Rectal smooth muscle tissue (tissue), 1 donor: ENCODE measurements around the gene OR14K1.
"Not testable (repeated sequence)": the region's sequence is repeated elsewhere in the genome, so short reads cannot be mapped to it uniquely, and the experiment has no call there.

ENCODE experiments used
- H3K27ac ChIP-seq: one replicate; pipeline ENCODE4 v1.7.0; 2013; ENCODE audit warnings: low read depth, low read length, inconsistent platforms
- H3K27me3 ChIP-seq: one replicate; pipeline ENCODE4 v1.7.0; 2013; ENCODE audit warnings: low read length; ENCODE audit not compliant: control insufficient read depth, insufficient read depth
- H3K36me3 ChIP-seq: one replicate; pipeline ENCODE4 v1.7.0; 2013; ENCODE audit warnings: low read length; ENCODE audit not compliant: control insufficient read depth, insufficient read depth
- H3K4me1 ChIP-seq: one replicate; pipeline ENCODE4 v1.7.0; 2013; ENCODE audit warnings: low read length; ENCODE audit not compliant: control insufficient read depth, insufficient read depth
- H3K4me3 ChIP-seq: one replicate; pipeline ENCODE4 v1.7.0; 2013; ENCODE audit warnings: low read length
- H3K9ac ChIP-seq: one replicate; pipeline ENCODE4 v1.7.0; 2013; ENCODE audit warnings: low read length

Gene OR14K1, protein sequence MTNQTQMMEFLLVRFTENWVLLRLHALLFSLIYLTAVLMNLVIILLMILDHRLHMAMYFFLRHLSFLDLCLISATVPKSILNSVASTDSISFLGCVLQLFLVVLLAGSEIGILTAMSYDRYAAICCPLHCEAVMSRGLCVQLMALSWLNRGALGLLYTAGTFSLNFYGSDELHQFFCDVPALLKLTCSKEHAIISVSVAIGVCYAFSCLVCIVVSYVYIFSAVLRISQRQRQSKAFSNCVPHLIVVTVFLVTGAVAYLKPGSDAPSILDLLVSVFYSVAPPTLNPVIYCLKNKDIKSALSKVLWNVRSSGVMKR

DNA sequence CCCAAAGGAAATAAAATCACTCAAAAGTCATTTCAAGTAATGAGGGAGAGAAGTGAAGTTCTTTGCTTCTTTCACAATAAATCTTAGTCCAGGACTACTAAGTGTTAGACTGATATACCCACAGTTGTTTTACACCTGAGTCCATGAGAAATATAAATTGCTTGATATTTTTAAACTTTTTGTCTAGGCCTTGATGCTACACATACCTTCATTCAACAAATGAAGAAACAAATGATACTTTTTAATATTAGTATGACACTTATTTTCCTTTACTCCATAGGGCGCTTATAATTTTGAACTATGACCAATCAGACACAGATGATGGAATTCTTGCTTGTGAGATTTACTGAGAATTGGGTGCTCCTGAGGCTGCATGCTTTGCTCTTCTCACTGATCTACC lies at the start of gene OR14K1:
Gene OR14K1 (plus strand): TSS at position 301 of the 400 bp plus-strand sequence. CDS start 0 bp downstream, at position 301.
- Histone ChIP-seq H3K36me3 (no peaks in the 10 kb centered on the region), H3K4me1 (no peaks in the 10 kb centered on the region), H3K27ac (no peak within 1 kb of the TSS)

DNA sequence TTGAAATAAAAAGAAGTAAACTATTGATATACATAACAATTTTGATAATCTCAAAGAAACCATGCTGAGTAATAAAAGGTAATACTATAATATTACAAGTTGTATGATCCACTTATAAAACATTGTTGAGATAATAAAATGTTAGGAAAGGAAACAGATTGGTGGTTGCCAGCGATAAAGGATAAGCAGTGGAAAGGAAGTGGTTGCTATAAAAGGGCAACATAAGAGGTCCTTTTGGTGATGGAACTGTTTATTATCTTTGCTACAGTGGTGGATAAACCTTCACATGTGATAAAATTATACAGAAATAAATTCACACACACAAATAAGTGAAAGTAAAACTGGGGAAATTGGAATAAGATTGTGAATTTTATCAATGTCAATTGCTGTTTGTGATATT lies 37.1 kb upstream of the OR14K1 start:
- H3K36me3 ChIP-seq, result no peaks in the 10 kb centered on the region
- H3K4me3 ChIP-seq, result no peak overlapping the region
- no peak overlapping the region for H3K27ac ChIP-seq
- H3K27me3 ChIP-seq, result no peaks in the 10 kb centered on the region
- no peaks in the 10 kb centered on the region for H3K4me1 ChIP-seq
- H3K9ac ChIP-seq, result no peak overlapping the region

More for the DNA sequence above, at the start of gene OR14K1:
- Histone ChIP-seq H3K9ac (no peak within 1 kb of the TSS), H3K27me3 (no peaks in the 10 kb centered on the region), H3K4me3 (no peak within 1 kb of the TSS)

DNA sequence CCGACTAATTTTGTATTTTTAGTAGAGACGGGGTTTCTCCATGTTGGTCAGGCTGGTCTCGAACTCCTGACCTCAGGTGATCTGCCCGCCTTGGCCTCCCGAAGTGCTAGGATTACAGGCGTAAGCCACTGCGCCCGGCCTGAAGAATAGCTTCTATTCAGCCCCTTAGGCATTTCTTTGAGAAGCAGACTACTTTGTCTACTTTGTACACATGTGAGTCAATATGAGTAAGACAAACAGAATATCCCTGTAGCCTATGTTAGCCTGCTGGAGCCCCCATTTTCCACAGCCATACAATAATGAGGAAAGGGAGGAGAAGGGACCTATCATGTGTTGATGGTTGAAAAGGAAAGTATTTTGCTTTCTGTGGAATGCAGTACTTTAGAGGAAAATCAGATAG lies 27.7 kb upstream of the OR14K1 start:
- not testable (repeated sequence) for H3K27ac ChIP-seq

DNA sequence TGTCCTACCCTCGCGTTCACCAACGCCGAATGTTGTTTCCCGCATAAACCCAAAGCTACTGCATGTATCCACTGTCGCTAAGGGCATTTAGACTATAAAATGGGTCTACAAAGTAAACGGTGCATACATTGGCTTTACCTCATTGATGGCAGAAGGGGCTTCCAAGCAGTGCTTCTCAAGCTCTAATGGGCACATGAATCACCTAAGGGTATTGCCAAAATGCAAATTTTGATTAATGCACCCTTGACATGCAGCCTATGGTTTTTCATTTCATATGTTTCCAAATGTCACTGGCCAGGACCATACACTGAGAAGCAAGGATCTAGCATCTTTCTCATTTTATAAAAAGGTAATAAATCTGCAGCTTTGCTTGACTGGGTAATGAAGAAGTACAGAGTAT lies 24.7 kb upstream of the OR14K1 start:
- Histone ChIP-seq H3K27me3 (no peaks in the 10 kb centered on the region), H3K36me3 (no peaks in the 10 kb centered on the region), H3K27ac (no peak overlapping the region), H3K4me1 (no peaks in the 10 kb centered on the region), H3K9ac (no peak overlapping the region), H3K4me3 (no peak overlapping the region)

More for the DNA sequence above, 27.7 kb upstream of the OR14K1 start:
- not testable (repeated sequence) for H3K4me3 ChIP-seq, H3K36me3 ChIP-seq, H3K4me1 ChIP-seq, H3K27me3 ChIP-seq, H3K9ac ChIP-seq

DNA sequence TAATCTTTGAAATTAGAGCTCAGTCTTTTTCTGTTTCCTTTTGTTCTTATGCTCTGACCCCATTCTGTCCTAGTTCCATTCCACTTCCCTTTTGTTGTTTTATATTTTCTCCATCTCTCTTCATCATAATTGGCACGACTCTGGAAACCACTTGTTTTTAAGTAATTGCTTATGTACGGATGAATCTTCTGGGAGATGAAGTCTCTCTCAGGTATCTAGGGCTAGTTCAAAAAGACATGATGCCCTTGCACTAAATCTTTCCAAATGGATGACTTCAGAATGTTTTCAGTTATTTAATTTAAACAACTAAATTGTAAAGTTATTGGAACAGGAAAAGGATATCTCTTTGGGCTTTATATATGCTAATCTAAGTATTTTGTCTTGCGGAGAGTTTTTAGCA lies 21.9 kb upstream of the OR14K1 start, which contains the start of gene OR6F1:
Gene OR6F1 (minus strand): TSS at position 101 of the 400 bp plus-strand sequence. CDS start 3,891 bp downstream, outside the sequence.
- Histone ChIP-seq H3K4me1 (no peaks in the 10 kb centered on the region), H3K36me3 (no peaks in the 10 kb centered on the region), H3K9ac (no peak within 1 kb of the TSS), H3K27me3 (no peaks in the 10 kb centered on the region), H3K27ac (no peak within 1 kb of the TSS), H3K4me3 (no peak within 1 kb of the TSS)

DNA sequence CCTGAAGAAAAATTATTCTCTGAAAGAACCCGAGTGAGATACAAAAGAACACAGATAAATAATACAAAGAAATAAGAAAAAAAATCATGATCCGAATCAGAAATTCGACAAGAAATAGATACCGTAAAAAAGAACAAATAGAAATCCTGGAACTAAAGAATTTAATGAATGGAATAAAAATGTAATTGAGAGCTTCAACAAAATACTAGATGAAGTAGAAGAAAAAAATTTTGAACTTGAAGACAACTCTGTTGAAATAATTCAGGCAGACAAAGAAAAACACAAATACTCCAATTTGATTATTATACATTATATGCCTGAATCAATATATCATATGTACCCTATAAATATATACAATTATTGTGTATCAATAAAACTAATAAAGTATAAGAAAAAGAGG lies 17.2 kb upstream of the OR14K1 start:
- no peak overlapping the region for H3K4me3 ChIP-seq
- H3K27me3 ChIP-seq, result no peaks in the 10 kb centered on the region
- H3K27ac ChIP-seq, result no peak overlapping the region
- no peaks in the 10 kb centered on the region for H3K4me1 ChIP-seq
- H3K36me3 ChIP-seq, result no peaks in the 10 kb centered on the region
- no peak overlapping the region for H3K9ac ChIP-seq

DNA sequence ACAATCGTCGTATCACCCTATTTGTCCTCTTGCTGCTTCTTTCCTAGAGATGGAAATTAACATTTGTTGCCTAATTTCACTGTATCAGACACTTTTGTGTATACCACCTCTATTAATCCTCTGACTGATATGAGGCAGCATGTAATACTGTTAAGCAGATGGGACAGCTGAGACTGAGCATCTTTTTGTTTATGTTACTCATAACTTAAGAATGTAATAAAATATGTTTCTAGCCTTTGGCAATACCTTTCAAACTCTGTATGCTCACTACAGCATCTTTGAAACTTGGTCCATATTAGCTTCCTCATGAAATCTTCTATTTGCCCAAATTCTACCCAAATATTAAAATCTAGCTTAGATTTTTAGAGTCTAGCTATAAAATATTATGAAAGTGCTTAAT lies 2.3 kb downstream of the OR14K1 start:
- H3K4me3 ChIP-seq, result no peak overlapping the region
- H3K4me1 ChIP-seq, result no peaks in the 10 kb centered on the region
- H3K9ac ChIP-seq, result no peak overlapping the region
- no peaks in the 10 kb centered on the region for H3K27me3 ChIP-seq
- H3K36me3 ChIP-seq, result no peaks in the 10 kb centered on the region
- no peak overlapping the region for H3K27ac ChIP-seq

DNA sequence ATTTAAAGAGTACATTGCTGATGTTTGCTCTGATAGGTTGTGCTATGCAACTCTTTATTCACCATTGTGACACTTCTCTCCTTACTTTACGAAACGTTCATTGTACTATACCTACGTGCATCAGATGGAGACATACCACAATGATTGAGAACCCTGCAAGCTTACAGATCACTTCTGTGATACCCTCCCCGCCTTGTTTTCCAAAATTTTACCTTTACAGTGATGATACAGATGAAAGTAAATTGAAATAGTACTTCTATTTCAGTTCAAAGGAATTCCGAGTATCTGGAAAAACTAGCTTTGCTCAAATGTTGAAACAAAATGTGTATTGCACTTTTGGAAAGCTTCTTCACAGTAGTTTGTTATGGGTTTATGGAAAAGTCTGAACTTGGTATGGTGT lies 3.3 kb downstream of the OR14K1 start:
- H3K9ac ChIP-seq, result no peak overlapping the region
- no peaks in the 10 kb centered on the region for H3K27me3 ChIP-seq
- H3K4me1 ChIP-seq, result no peaks in the 10 kb centered on the region
- H3K4me3 ChIP-seq, result no peak overlapping the region
- no peaks in the 10 kb centered on the region for H3K36me3 ChIP-seq
- H3K27ac ChIP-seq, result no peak overlapping the region

DNA sequence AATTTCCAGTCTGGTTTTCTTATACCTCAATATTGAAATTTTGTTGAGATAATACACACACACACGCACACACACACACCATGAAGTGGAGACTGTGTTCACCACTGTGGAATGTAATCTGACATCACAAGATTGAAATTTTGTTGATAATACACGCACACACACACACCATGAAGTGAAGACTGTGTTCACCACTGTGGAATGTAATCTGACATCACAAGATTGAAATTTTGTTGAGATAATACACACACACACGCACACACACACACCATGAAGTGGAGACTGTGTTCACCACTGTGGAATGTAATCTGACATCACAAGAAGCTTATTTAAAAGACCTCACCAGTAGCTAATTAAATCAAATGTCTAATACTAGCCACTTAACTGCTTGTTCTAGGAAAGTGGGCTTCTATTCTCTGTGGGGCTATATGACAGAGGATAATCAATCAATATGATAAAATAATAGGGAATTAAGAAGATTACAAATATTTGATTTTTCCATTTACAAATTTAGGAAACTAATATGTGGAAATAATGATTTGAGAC lies 3.9 kb downstream of the OR14K1 start:
- not testable (repeated sequence) for H3K27ac ChIP-seq, H3K27me3 ChIP-seq, H3K36me3 ChIP-seq, H3K4me1 ChIP-seq, H3K9ac ChIP-seq, H3K4me3 ChIP-seq

DNA sequence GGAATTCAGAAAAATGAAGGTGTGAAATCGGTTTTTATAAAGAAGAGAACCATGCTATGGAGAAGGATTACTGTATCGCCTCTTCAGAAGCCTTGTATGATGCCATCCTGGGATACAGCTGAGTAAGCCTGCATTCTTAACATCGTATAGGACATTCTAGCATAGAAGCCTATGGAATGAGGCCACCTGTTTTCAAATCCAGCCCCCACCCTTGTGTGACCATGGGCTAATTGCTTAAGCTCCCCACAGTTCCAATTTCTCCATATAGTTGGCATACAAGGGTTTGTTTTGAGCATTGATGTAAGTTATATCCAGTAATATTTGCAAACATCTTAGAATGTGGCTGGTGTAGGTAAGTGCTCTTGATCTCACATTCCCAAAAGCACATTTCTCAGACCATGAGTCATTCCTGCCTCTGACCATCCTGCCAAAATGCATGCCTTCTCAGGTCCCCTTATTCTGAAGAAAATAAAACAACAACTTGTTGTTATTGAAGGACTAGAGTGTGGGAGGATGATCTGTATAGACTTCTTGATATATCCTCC lies 8.0 kb downstream of the OR14K1 start:
- Histone ChIP-seq H3K9ac (no peak overlapping the region), H3K27me3 (no peaks in the 10 kb centered on the region), H3K27ac (no peak overlapping the region), H3K4me1 (no peaks in the 10 kb centered on the region), H3K4me3 (no peak overlapping the region), H3K36me3 (no peaks in the 10 kb centered on the region)

DNA sequence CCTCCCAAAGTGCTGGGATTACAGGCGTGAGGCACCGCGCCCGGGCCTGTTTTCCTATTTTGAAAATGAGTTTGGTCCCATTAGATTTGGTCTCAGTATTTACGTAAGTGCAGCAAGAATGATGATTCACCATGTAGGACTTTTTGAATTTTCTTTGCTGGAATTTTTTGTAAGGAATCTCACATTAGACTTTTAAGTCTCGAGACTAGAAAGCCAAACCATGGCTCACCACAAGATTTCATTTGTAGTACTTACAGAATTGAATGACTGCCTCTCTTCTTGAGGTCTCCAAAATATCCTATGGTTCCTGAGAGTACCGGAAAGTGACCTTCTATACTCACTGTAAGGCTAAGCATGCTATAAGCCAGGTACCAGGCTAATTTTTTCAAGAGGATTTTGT lies 9.2 kb downstream of the OR14K1 start:
- H3K27ac ChIP-seq, result no peak overlapping the region
- no peak overlapping the region for H3K4me3 ChIP-seq
- no peak overlapping the region for H3K9ac ChIP-seq
- H3K27me3 ChIP-seq, result no peaks in the 10 kb centered on the region
- no peaks in the 10 kb centered on the region for H3K36me3 ChIP-seq
- H3K4me1 ChIP-seq, result no peaks in the 10 kb centered on the region

DNA sequence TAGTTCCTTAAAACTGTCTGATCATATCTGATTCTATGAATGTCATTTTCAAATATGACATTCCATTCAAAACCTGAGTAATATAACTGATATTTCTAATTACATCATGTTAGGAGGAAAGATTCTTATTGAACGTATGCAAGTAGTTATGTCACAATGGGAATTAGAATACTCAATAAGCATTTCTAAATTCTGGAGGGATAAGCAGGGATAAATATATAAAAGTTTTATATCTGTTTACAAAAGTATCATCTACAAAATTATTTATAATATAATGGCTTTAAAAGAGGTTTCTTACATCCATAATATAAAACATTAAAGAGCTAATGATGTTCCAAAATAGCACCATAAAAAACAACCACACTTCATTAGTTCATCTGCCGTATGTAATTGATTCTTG lies 9.6 kb downstream of the OR14K1 start, which contains the start of gene OR14A2:
Gene OR14A2 (minus strand): TSS at position 101 of the 400 bp plus-strand sequence.
- no peaks in the 10 kb centered on the region for H3K27me3 ChIP-seq
- H3K36me3 ChIP-seq, result no peaks in the 10 kb centered on the region
- no peak within 1 kb of the TSS for H3K9ac ChIP-seq
- no peak within 1 kb of the TSS for H3K27ac ChIP-seq
- no peaks in the 10 kb centered on the region for H3K4me1 ChIP-seq
- no peak within 1 kb of the TSS for H3K4me3 ChIP-seq

DNA sequence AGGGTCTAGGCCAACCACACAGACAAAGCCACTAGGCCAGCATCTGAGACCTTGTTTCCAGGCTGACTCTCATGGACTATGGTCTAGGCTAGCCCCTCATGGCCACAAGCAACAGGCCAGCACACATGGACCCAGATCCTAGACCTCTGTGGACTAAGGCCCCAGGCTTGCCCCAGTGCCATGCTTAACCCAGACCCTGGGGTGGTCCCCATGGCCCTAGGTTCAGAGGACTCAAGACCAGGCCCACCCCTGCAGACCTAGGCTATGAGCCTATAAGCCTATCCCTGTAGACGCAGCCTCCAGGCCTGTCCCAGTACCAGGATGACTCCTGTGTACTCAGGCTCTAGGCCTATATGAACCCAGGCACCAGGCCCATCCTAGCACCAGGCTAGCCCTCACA lies 11.5 kb downstream of the OR14K1 start:
- no peak overlapping the region for H3K9ac ChIP-seq
- H3K4me1 ChIP-seq, result no peaks in the 10 kb centered on the region
- no peak overlapping the region for H3K27ac ChIP-seq
- H3K36me3 ChIP-seq, result no peaks in the 10 kb centered on the region
- no peaks in the 10 kb centered on the region for H3K27me3 ChIP-seq
- H3K4me3 ChIP-seq, result no peak overlapping the region
